ENCODE results near the gene KIAA1671. TPM values are rescaled to one million over a fixed set of nuclear protein-coding genes. Genes with fewer than 3 reads are reported as not detected.

The KIAA1671 gene
- total RNA-seq, 1 experiment from 2014 or later: 63.1 TPM

GRCh38 chr22:25060522-25061071 lies 108.1 kb downstream of the KIAA1671 start:
- no peak overlapping the region for H3K27ac Mint-ChIP-seq (ENCODE audit: unreplicated experiment)
- peak; percentile 28 for TF ChIP-seq CTCF (IDR thresholded peaks at IDR 0.05; ENCODE audit: unreplicated experiment)
- no peak overlapping the region for H3K4me3 Mint-ChIP-seq (ENCODE audit: low read depth, unreplicated experiment)
- intact Hi-C loops (cut with micrococcal nuclease; ENCODE audit: unreplicated experiment): loop anchor here (10.0 kb wide), 1 partner anchor 544 kb away; no protein-coding TSS in a partner anchor
- no TSS peak for BruUV-seq (replicated peaks)
- CTCF ChIA-PET: no interaction called here
- H3K9me3 Mint-ChIP-seq (ENCODE audit: low read depth, unreplicated experiment): no peaks in the 10 kb centered on the region
- no peaks in the 10 kb centered on the region for H3K4me1 Mint-ChIP-seq (ENCODE audit: low read depth, unreplicated experiment)
- no peaks in the 10 kb centered on the region for H3K27me3 Mint-ChIP-seq (ENCODE audit: unreplicated experiment)
- H3K36me3 Mint-ChIP-seq (ENCODE audit: insufficient read depth, unreplicated experiment): no peaks in the 10 kb centered on the region
- no peak for DNase-seq

DNA sequence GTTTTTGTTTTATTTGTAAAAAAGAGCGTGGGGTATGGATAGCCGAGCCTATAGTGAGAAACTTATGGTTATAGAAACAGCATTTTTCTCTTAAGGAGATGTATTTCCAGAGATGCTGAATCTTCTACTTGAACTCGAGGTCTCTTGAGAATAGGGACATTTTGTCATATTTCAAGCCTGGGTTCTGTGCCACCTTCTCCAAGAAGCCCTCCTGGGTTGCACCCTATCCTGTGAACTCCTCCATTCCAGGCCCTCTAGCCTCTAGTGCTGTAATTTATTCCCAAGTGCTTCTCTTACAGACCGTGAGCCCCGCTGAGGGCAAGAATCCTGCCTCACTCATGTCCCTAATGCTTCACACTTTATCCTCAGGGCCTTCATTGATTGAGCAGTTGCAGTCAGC lies 108.6 kb downstream of the KIAA1671 start:
- no peak for TF ChIP-seq CTCF (IDR thresholded peaks at IDR 0.05; ENCODE audit: unreplicated experiment)
- CTCF ChIA-PET: no interaction called here
- no TSS peak for BruUV-seq (replicated peaks)

GRCh38 chr22:25061605-25062376 lies 109.3 kb downstream of the KIAA1671 start:
- Mint-ChIP-seq H3K27me3 (ENCODE audit: unreplicated experiment) (no peaks in the 10 kb centered on the region), H3K4me3 (ENCODE audit: low read depth, unreplicated experiment) (no peak overlapping the region), H3K27ac (ENCODE audit: unreplicated experiment) (no peak overlapping the region), H3K9me3 (ENCODE audit: low read depth, unreplicated experiment) (no peaks in the 10 kb centered on the region), H3K36me3 (ENCODE audit: insufficient read depth, unreplicated experiment) (no peaks in the 10 kb centered on the region), H3K4me1 (ENCODE audit: low read depth, unreplicated experiment) (no peaks in the 10 kb centered on the region)
- no peak for DNase-seq
- no TSS peak for BruUV-seq (replicated peaks)
- intact Hi-C loops (cut with micrococcal nuclease; ENCODE audit: unreplicated experiment): loop anchor here (10.0 kb wide), 1 partner anchor 543 kb away; no protein-coding TSS in a partner anchor
- CTCF ChIA-PET: no interaction called here
- TF ChIP-seq CTCF (IDR thresholded peaks at IDR 0.05; ENCODE audit: unreplicated experiment): no peak

More for the DNA sequence above, 108.6 kb downstream of the KIAA1671 start:
- Mint-ChIP-seq H3K4me3 (ENCODE audit: low read depth, unreplicated experiment) (no peak overlapping the region), H3K27me3 (ENCODE audit: unreplicated experiment) (no peaks in the 10 kb centered on the region), H3K9me3 (ENCODE audit: low read depth, unreplicated experiment) (no peaks in the 10 kb centered on the region), H3K4me1 (ENCODE audit: low read depth, unreplicated experiment) (no peaks in the 10 kb centered on the region), H3K36me3 (ENCODE audit: insufficient read depth, unreplicated experiment) (no peaks in the 10 kb centered on the region), H3K27ac (ENCODE audit: unreplicated experiment) (no peak overlapping the region)
- DNase-seq: no peak
- intact Hi-C loops (cut with micrococcal nuclease; ENCODE audit: unreplicated experiment): loop anchor here (10.0 kb wide), 1 partner anchor 544 kb away; no protein-coding TSS in a partner anchor

GRCh38 chr22:25062386-25063085 lies 110.0 kb downstream of the KIAA1671 start:
- CTCF ChIA-PET: no interaction called here
- H3K36me3 Mint-ChIP-seq (ENCODE audit: insufficient read depth, unreplicated experiment): no peaks in the 10 kb centered on the region
- no peaks in the 10 kb centered on the region for H3K9me3 Mint-ChIP-seq (ENCODE audit: low read depth, unreplicated experiment)
- no peak for DNase-seq
- no TSS peak for BruUV-seq (replicated peaks)
- intact Hi-C loops (cut with micrococcal nuclease; ENCODE audit: unreplicated experiment): loop anchor here (10.0 kb wide), 1 partner anchor 542 kb away; no protein-coding TSS in a partner anchor
- H3K27ac Mint-ChIP-seq (ENCODE audit: unreplicated experiment): no peak overlapping the region
- no peak overlapping the region for H3K4me3 Mint-ChIP-seq (ENCODE audit: low read depth, unreplicated experiment)
- no peaks in the 10 kb centered on the region for H3K4me1 Mint-ChIP-seq (ENCODE audit: low read depth, unreplicated experiment)
- H3K27me3 Mint-ChIP-seq (ENCODE audit: unreplicated experiment): no peaks in the 10 kb centered on the region
- no peak for TF ChIP-seq CTCF (IDR thresholded peaks at IDR 0.05; ENCODE audit: unreplicated experiment)
